GM21423 (cell line): ENCODE data around the gene ATL3.
"Not testable (repeated sequence)": the region's sequence is repeated elsewhere in the genome, so short reads cannot be mapped to it uniquely, and the experiment has no call there.

ENCODE experiments used
- ATAC-seq: cut with Tn5 transposase; IDR thresholded peaks from one replicate; pipeline ENCODE4 v1.9.1; 2021; ENCODE audit warnings: mild to moderate bottlenecking, moderate library complexity; ENCODE audit not compliant: unreplicated experiment

Gene ATL3

GRCh38 chr11:63595296-63595695, 75.9 kb downstream of the ATL3 start:
- ATAC-seq: no peak

- ATAC-seq: no peak
These were observed 78.2 kb downstream of the ATL3 start for GRCh38 chr11:63592975-63593395.

DNA sequence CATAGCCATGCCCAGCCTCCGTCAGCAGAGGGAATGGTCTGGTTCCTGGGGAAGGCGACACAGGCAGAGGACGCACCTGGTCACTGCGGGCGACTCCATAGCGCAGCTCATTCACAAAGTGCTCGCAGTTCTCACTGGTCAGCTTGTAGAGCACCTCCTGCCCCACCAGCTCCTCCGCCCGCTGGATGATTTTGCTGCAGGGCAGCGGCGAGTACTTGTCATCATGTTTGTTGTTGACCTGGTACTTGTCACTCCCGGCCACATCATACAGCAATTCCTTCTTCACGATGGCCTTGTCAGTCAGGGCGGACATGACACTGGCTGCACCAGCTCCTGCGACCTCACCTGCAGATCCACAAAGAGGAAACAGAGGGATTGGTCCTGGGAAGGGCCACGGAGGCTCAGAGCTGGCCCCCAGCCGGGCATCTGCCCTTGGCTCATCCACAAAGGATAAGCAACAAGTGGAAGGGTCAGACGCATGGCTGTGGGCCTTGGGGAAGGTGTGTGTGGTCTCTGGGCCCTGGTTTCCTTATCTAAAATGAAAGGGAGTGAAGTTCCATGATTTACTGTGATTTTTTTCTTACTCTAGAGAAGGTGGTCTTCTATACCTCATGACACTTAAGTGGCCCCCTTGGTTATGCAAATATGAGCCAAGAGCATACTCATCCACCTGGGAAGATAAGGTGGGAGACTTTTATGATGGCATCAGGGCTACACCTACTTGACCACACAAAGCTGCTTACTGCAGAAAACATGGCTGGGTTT, 81.0 kb downstream of the ATL3 start:
- no peak for ATAC-seq

GRCh38 chr11:63589000-63589399, 82.2 kb downstream of the ATL3 start:
- no peak for ATAC-seq

- no peak for ATAC-seq
These were observed 84.6 kb downstream of the ATL3 start for GRCh38 chr11:63586451-63587166.

- no peak for ATAC-seq
These were observed 87.9 kb downstream of the ATL3 start for GRCh38 chr11:63583357-63583677.

- not testable (repeated sequence) for ATAC-seq
These were observed 90.0 kb downstream of the ATL3 start for GRCh38 chr11:63581224-63581623.

DNA sequence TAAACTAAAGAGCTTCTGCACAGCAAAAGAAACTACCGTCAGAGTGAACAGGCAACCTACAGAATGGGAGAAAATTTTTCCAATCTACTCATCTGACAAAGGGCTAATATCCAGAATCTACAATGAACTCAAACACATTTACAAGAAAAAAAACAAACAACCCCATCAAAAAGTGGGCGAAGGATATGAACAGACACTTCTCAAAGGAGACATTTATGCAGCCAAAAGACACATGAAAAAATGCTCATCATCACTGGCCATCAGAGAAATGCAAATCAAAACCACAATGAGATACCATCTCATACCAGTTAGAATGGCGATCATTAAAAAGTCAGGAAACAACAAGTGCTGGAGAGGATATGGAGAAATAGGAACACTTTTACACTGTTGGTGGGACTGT, 92.3 kb downstream of the ATL3 start:
- not testable (repeated sequence) for ATAC-seq

DNA sequence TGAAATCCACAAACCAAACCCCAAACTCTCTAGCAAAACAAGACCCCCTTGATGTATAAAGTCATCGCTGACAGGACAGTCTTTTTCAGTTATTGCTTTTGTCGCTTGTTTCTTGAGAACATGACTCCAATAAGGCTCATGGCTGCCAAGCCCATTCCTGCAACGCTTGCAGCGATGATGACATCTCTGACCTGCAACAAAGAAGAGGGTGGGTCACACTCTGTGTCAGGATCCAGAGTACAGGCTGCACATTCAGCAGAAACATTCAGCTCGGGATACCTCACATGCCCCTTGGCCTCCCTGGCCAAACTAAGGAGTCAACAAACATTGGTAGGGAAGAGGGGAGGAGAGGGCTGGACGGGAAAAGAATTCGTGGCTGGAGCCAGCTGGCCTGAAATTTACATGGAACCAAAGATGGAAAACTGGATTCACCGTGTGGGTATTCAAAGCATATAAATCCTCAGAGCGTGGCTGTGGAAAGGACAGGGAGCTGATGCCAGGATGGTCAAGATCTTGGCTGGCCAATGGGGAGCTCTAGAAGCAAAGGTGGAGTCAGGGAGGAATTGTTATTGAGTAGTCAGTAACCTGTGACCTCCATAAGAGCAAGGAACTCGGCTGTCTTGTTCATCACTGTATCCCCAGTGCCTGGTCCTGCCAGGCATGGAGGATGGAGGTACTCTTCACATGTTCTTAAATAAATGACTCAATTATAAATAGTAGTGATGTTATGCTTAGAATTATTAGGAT, 96.1 kb downstream of the ATL3 start:
- ATAC-seq: no peak
